8988T (cell line): ENCODE results near the gene CEACAM18.
"Not testable (repeated sequence)": the region's sequence is repeated elsewhere in the genome, so short reads cannot be mapped to it uniquely, and the experiment has no call there.

Experiments
- DNase-seq: peaks from one replicate; pipeline ENCODE4 v3.0.0; 2011

CEACAM18 gene

GRCh38 chr19:51478381-51479234 is at the start of gene CEACAM18:
Gene CEACAM18, plus strand, starts transcription at chr19:51478539.
- no peak for DNase-seq

- no peak for DNase-seq
Measured at GRCh38 chr19:51430221-51430620, 48.1 kb upstream of the CEACAM18 start.

GRCh38 chr19:51431124-51431523 is 47.2 kb upstream of the CEACAM18 start:
- no peak for DNase-seq

GRCh38 chr19:51433043-51433442 is 45.3 kb upstream of the CEACAM18 start:
- no peak for DNase-seq

GRCh38 chr19:51434456-51434855 is 43.9 kb upstream of the CEACAM18 start:
- DNase-seq: no peak

- no peak for DNase-seq
Measured at GRCh38 chr19:51439021-51439465, 39.3 kb upstream of the CEACAM18 start.

GRCh38 chr19:51440052-51440451 is 38.3 kb upstream of the CEACAM18 start:
- no peak for DNase-seq

GRCh38 chr19:51440846-51441409 is 37.4 kb upstream of the CEACAM18 start:
- DNase-seq: no peak

GRCh38 chr19:51441410-51442390 is 36.6 kb upstream of the CEACAM18 start:
- DNase-seq: no peak

GRCh38 chr19:51447510-51447909 is 30.8 kb upstream of the CEACAM18 start:
- not testable (repeated sequence) for DNase-seq

GRCh38 chr19:51448011-51448410 is 30.3 kb upstream of the CEACAM18 start:
- no peak for DNase-seq

- no peak for DNase-seq
Measured at GRCh38 chr19:51448411-51449016, 29.8 kb upstream of the CEACAM18 start.

GRCh38 chr19:51450730-51451307 is 27.5 kb upstream of the CEACAM18 start:
- DNase-seq: no peak

GRCh38 chr19:51456541-51457290 is 21.6 kb upstream of the CEACAM18 start:
- DNase-seq: no peak

- DNase-seq: no peak
Measured at GRCh38 chr19:51457351-51458013, 20.9 kb upstream of the CEACAM18 start.

GRCh38 chr19:51458051-51458645 is 20.2 kb upstream of the CEACAM18 start, which contains the start of gene SIGLEC8:
Gene SIGLEC8, minus strand, starts transcription at chr19:51458454. Its CDS starts 67 bp downstream, at chr19:51458387.
- no peak for DNase-seq

- no peak for DNase-seq
Measured at GRCh38 chr19:51458899-51459505, 19.3 kb upstream of the CEACAM18 start.

GRCh38 chr19:51460164-51460992 is 18.0 kb upstream of the CEACAM18 start:
- DNase-seq: peak; percentile 26

GRCh38 chr19:51461723-51462161 is 16.6 kb upstream of the CEACAM18 start:
- no peak for DNase-seq
